GM12801 (cell line): ENCODE measurements around the gene CTXN2.

Experiments used
- CTCF ChIP-seq: IDR thresholded peaks from one replicate; pipeline ENCODE4 v1.5.1; 2011; ENCODE audit warnings: control low read depth; ENCODE audit not compliant: insufficient read length; ENCODE audit errors: extremely low read depth

CTXN2 gene

GRCh38 chr15:48221261-48221660, 29.8 kb downstream of the CTXN2 start:
- TF ChIP-seq CTCF = no peak

GRCh38 chr15:48221885-48222284, 30.4 kb downstream of the CTXN2 start:
- TF ChIP-seq CTCF = no peak

GRCh38 chr15:48222627-48223026, 31.2 kb downstream of the CTXN2 start:
- no peak for TF ChIP-seq CTCF

GRCh38 chr15:48225771-48226170, 34.3 kb downstream of the CTXN2 start:
- TF ChIP-seq CTCF = no peak

- no peak for TF ChIP-seq CTCF
Observed at GRCh38 chr15:48230498-48230897, 39.0 kb downstream of the CTXN2 start.

GRCh38 chr15:48233246-48233645, 41.8 kb downstream of the CTXN2 start:
- no peak for TF ChIP-seq CTCF

GRCh38 chr15:48239334-48239733, 47.9 kb downstream of the CTXN2 start:
- TF ChIP-seq CTCF = no peak

GRCh38 chr15:48242015-48242414, 50.5 kb downstream of the CTXN2 start:
- no peak for TF ChIP-seq CTCF
